ENCODE results near the gene ATR.

ATR gene

DNA sequence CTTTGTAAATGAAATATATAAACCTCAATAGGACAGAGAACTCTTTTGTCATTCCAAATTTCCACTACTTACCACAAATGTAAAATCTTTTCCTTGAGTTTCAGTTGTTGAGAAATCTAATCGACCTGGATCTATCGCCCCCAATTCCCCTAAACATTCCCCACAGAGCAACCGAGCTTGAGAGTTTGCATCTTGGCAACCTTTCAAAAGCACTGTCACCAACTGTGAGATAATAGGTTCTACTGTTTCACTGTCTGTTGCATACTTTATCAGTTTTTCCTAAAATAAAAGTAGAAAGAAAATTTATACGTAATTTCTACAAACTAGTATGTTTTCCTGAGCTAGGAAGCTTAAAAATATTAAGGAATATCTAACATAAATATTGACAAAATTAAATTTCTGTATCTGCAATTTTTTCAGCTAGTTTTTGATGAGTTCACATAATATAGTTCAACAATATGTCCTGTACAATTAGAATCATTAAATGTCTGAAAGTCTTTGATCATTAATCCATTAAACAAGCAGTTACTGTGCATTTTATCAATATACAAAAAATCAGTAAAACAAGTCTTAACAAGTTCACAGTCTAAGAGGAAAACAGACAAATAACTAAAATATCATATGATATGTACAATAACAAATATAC lies 54.5 kb downstream of the ATR start:
- DNase-seq (ENCODE audit: low read depth in 2 of 2), result no peak

DNA sequence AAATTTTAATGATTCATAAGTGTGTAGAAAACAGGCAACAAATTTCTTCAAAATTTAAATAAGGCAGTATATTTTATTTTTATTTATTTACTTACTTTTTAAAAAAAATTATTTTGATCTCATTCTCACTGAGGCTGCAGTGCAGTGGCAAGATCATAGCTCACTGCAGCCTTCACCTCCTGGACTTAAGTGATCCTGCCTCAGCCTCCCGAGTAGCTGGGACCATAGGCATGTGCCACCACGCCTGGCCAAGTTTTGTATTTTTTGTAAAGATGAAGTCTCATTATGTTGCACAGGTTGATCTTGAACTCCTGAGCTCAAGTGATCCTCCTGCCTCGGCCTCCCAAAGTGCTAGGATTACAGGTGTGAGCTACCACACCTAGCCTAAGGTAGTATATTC lies 69.5 kb downstream of the ATR start:
- DNase-seq (ENCODE audit: low read depth in 2 of 2), result no peak

DNA sequence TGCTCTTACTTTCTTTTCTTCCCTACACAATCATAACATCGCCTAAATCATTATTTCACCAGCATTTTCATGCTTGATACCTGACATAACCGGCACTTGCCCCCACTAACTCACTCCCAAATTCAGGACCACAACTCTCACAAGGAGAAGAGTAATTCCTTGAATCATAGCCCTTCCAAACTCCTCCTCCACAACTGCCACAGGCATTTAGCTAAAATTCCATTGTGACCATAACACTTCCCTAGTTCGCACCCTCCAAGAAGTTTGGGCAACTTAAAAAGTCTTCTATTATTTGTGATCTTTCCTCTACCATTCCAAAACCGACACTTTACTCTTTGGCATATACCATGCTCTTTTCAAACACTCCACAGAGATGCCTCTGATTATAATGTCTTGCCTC lies 71.3 kb downstream of the ATR start:
- DNase-seq (ENCODE audit: low read depth in 2 of 2), result no peak

DNA sequence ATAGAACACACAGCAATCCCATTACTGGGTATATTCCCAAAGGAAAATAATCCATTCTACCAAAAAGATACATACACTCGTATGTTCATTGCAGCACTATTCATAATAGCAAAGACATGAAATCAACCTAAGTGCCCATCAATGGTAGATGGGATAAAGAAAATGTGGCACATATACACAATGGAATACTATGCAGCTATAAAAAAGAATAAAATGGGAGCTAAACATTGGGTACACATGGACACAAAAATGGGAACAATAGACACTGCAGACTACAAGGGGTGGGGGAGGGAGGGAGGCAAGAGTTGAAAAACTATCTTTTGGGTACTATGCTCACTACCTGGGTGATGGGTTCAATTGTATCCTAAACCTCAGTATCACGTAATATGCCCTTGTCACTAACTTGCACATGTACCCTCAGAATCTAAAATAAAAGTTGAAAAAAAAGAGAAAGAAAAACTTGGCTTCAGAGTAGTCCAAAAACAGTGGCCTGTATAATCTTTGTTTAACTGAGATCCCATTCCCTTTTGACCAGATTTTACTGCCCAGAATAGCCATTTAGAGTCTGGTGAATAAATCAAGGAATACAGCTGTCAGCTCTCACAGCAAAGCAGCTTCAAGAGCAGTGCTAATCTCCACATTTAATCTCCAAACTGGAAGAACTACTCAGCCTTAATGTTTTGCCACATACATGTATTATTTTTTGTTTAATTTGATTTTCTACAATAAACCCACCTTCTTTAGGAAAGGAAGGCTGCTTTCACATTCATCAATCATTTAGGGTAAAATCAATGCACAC lies 76.1 kb downstream of the ATR start:
- no peak for DNase-seq (ENCODE audit: low read depth in 2 of 2)

DNA sequence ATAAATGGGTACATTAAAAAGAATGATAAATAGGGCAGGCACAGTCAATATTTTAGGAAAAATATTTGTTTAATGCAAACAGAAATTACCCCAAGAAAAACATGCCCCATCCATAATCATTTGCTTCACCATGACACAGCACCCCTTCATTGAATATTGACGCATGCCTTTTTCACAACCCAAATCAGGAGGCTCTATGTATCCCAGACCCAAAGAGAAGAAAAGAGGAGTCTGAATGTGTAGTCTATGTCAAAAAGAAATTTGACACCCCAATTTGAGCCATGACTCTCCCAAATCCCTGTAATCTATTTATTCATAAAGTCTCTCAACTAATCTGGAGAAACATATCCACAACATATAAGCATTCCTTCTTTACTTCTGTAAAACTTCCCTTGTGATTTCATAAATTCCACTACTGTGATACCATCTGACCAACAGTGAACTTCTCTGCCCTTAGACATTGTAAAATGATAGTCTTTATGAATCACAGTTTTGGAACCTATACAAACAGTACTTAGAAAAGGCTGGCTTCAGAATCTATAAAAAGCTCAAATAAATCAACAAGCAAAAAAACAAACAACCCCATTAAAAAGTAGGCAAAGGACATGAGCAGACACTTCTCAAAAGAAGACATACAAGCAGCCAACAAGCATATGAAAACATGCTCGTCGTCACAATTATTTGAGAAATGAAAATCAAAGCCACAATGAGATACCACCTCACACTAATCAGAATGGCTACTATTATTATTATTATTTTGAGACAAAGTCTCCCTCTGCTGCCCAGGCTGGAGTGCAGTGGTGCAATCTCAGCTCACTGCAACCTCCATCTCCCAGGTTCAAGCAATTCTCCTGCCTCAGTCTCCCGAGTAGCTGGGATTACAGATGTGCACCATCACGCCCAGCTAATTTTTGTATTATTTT lies 77.3 kb downstream of the ATR start:
- DNase-seq (ENCODE audit: low read depth in 2 of 2), result no peak

DNA sequence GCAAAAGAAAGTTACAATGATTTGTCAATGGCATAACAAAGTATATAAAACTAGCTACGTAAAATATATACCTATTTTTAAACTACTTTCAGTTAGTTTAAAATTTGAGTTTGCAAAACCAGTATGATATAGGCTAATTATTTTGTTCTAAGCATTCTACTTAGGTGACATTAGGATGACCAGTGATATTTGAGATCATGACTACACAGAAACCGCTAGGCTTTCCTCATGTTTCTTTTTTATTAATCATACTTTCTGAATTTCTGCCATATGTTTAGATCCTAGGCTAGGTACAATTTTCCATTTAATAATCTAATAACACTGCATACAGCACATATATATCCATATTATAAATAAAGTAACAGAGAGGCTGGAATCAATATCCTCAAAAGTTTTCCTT lies 78.3 kb downstream of the ATR start:
- DNase-seq (ENCODE audit: low read depth in 2 of 2), result no peak

DNA sequence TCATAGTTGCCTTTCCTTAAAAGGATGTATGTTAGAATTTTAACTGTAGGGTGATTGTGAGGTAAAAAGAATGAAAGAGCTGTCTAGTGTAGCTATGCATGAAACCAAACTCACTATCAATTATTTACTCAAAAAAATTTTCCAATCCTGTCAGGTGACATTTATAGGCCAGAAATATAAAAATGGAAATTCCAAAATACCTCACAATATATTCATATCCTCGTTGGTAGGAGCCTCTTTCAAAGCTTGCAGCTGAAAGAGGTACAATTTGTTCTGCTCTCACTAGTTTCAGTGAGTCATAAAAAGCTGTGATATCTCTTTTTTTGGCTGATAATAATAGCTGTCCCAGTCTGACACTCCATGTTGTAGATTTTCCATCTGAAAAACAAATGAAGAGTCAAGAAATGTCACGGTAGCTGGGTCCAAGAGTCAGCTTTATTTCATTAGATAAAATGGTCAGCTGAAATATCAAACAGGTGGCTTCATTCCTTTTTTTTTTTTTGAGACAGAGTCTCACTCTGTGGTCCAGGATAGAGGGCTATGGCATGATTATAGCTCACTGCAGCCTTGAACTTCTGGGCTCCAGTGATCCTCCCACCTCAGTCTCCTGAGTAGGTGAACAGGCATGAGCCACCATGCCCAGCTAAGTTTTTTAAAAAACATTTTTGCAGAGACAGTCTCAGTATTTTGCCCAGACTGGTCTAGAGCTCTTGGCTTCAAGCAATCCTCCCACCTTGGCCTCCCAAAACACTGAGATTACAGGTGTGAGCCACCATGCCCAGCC lies 79.9 kb downstream of the ATR start:
- no peak for DNase-seq (ENCODE audit: low read depth in 2 of 2)

DNA sequence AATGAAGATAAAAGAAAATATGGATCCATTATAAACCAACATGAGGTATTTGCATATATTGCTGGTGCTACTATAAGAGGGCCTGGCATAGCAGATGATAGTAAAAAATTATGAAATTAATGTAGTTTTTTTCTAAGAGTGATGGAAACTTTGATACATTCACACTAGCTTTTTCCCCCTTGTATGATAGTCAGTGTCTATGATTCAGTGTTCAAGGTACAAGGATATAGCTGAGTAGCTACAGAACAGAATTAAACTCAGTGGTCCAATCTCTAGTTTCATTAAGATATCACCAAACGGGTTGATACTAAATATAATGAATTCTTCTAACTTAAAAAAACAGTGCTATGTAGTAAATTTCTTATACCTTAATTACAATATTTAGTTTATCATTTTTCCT lies 80.8 kb downstream of the ATR start:
- no peak for DNase-seq (ENCODE audit: low read depth in 2 of 2)

DNA sequence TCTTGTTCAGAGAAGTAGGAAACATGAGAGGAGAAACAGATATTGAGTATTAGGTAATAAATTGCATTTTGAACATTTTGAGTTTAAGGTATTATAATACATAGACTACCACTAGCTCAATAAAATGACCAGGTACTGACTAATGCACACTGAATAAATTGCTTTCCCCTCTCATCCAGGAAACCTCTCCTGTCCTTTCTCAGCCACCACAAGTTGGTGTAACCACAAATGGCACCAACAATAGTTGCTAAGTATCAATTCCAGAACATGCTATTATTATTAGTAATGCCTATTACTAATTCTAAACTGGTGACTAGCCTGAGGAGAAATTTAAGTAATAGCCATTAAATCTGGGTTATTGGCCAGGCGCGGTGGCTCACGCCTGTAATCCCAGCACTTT lies 83.4 kb downstream of the ATR start:
- DNase-seq (ENCODE audit: low read depth in 2 of 2), result no peak

DNA sequence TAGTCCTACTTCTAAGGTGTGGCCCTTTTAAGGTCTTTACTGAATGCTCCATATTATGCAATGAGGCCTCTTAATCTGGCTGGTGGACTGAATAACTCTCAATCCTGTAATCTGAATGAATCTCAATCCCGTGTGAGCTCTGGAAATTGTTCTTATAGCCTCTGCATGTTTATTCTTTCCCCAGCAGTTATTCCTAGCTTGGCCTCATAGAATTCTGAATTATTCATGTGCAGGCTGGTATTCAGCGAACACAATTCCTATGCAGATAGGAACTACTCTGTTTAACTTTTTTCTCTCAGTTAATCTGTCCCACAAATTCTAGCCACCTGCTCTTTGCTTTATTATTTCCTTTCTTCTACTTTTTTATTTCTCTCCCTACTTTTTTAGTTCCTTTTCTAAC lies 86.3 kb downstream of the ATR start:
- DNase-seq (ENCODE audit: low read depth in 2 of 2), result no peak

DNA sequence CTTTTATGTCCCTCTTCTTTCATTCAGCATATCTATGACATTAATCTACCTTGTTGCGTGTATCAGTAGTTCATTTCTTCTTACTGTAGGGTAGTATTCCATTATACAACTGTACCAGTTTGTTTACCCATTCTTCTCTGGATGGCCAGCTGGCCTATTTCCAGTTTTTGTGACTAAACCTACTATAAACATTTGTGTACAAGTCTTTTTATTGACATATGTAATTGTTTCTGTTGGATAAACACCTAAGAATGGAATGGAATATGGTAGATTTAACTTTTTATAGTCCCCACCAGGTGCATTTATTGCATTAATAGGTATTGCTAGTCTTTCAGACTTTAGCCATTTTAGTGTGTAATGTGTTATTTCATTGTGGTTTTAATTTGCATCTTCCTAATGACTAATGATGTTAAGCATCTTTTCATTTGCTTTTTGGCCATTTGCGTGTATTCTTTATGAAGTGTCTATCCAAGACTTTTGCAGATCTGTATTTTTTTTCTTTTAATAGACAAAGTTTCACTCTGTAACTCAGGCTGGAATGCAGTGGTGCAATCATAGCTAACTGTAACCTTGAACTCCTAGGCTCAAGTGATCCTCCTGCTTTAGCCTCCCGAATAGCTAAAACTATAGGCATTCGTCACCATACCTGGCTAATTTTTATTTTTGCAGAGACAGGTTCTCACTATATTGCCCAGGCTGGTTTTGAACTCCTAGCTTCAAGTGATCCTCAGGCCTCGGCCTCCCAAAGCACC lies 88.8 kb downstream of the ATR start:
- DNase-seq (ENCODE audit: low read depth in 2 of 2), result no peak

DNA sequence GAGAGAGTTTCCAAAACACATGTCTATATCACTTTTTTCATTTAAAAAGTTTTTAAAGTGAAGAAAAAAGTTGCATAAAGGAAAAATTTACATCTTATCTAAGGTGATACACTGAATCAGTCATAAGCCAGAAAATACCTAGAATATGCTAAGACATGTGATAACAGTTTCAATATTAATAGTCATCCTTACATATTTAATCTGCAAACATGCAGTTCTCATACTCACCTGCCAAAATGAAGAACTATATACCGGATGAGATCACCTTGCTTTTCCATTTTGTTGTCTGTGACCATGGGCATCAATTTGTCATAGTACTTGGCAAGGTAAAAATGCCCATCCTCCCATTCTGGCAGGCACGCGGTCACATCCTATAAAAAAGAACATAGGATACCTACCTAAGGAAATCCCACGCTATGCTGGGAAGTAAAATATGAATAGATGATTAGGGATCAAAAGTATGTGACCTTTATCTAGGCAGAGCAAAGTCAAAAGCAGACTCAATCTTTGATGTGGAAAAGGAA lies 93.6 kb downstream of the ATR start:
- DNase-seq (ENCODE audit: low read depth in 2 of 2), result no peak

DNA sequence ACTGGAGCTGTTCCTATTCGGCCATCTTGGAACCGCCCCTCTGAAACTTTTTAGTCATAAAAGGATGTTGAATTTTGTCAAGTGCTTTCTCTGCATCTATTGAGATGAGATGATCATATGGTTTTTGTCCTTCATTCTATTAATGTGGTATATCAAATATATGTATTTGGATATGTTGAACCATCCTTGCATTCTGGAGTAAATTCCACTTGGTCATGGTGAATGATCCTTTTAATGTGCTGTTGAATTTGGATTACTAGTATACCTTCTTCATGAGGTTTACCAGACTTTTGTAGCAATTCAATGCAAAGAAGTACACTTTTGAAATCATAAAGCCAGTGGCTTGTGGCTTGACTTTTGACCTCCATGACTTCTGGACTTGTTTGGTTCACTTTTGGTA lies 97.3 kb downstream of the ATR start:
- no peak for DNase-seq (ENCODE audit: low read depth in 2 of 2)

DNA sequence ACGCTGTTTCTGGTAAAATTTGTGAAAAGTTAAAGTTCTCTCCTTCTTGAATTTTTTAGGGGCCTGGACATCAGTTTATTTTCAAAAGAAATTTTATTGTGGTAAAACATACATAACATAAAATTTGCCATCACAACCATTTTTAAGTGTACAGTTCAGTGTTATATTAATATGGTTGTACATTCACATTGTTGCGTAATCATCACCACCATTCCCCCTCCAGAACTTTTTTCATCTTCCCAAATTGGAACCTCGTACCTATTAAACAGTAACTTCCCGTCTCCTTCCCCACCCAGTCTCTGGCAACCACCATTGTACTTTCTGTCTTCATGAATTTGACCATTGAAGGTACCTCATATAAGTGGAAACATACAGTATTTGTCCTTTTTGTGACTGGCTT lies 107.7 kb downstream of the ATR start:
- DNase-seq (ENCODE audit: low read depth in 2 of 2), result no peak

DNA sequence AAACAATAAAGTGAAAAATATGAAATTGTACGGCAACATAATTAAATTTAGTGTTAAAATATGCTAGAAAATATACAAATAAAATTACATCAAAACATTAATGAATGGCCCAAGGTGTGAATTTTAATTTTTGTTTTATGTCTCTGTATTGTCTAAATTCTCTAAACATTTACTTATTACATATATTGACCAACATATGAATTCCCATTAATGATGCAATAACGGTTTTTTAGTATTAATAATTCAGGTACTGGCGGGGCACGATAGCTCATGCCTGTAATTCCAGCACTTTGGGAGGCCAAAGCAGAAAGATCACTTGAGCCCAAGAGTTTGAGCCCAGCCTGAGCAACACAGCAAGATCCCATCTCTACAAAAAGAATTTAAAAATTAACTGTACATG lies 110.1 kb downstream of the ATR start:
- DNase-seq (ENCODE audit: low read depth in 2 of 2), result no peak

DNA sequence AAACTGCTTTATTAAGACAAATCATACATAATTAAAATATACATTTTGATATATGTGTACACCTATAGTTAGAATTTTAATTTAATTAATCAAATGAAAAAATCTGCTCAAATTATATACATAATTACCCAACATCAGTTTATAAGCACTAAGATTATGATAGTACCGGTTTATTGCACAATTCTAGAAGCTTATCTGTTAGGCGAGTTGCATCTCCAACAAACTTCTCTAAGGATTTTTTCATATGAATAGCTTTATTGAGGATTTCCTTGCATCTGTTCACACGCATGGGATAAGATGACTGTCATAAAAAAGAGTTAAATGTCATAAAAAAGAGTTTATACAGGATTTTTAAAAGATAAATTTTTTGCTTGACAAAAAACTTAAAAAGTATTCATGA lies 110.8 kb downstream of the ATR start:
- no peak for DNase-seq (ENCODE audit: low read depth in 2 of 2)

DNA sequence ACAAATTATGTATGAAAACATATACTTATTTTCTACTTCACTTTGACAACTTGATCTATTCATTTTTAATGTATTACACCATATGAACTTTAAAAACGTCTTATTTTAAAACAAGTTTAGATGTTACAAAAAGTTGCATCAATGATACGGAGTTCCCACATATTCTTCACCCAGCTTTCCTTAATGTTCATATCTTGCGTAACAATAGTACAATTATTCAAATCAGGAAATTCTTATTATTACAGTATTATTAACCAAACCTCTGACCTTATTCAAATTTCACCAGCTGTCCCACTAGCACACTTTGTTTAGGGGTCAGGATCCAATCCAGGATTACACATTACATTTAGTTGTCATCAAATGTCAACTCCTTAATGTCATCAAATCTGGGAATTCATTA lies 117.8 kb downstream of the ATR start:
- no peak for DNase-seq (ENCODE audit: low read depth in 2 of 2)

DNA sequence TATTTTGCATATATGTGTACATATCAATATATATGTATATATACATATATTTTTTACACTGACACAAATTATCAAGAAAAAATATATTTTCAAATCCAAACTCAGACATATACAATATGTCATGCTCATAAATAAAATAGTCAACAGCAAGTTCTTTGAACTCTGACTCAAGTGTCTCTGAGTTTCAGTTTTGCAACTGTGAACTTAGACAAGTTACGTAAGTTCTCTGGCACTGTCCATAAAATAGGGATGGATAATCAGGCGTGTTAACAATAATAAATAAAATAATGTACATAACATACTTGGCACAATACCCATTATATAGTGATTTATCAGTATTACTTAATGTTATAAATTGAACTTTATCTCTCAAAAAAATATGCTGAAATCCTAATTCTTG lies 118.6 kb downstream of the ATR start:
- DNase-seq (ENCODE audit: low read depth in 2 of 2), result no peak

DNA sequence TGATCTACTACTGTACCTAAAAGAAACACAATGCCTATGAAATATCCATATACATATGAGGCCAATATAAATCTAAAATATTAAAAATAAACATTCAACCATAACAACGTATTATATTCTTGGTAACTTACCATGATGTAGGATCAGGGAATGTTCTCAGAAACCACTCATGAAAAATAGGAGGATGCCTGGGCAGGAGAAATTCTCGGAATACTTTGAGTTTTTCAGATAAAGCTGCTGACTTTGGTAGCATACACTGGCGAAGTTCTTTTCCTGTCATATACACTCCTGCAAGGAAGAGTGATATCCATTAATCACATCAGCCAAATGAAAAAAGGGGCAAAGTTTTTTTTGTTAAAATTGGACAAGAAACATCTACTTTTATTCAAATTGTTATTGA lies 119.4 kb downstream of the ATR start:
- no peak for DNase-seq (ENCODE audit: low read depth in 2 of 2)

DNA sequence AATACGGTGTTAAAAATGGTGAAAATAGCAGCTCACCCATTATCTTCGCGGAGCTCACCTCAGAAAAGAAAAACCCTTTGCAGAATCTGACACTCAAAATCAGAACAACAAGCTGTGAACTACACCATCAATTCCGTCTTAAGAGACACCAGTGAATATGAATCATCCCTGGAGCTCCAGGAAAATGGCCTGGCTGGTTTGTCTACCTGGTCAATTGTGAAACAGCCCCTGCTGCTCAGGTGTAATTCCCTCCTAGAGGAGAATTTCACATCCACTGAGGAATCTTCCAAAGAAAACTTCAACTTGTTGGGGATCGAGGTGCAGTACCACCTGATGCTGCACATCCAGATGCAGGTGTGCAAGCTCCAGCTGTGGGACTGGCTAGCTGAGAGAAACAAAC lies 127.7 kb downstream of the ATR start:
- DNase-seq (ENCODE audit: low read depth in 2 of 2), result no peak

DNA sequence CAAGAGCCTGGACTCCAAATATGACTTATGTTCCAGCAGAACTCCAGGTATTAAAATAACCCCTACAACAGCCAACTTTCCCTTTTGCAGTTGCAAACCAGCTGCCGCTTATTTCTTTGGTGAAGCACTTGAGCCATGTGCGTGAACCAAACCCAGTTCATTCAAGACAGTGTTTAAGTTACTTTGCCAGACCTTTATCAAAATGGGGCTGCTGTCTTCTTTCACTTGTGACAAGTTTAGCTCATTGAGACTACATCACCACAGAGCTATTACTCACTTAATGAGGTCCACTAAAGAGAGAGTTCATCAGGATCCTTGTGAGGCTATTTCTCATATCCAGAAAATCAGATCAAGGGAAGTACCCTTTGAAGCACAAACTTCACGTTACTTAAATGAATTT lies 128.3 kb downstream of the ATR start:
- no peak for DNase-seq (ENCODE audit: low read depth in 2 of 2)
